Cardiac fibroblast (primary cell): ENCODE data around the gene RAP1GDS1.

Source experiments
- DNase-seq, 2 donors: peaks; one replicate each; pipeline versions ENCODE4 v3.0.0 to v3.0.0-alpha.2; 2010; ENCODE audit warnings: low read depth in 2 of 2
- H3K4me3 ChIP-seq, 2 donors: replicated peaks in 1 of 2; 1 replicate in 1 of 2; 2 replicates in 1 of 2; pipeline ENCODE4 v1.5.1; 2011; ENCODE audit warnings: low read depth in 2 of 2, low read length in 2 of 2, mild to moderate bottlenecking in 2 of 2, moderate library complexity in 1 of 2
- CTCF ChIP-seq: IDR thresholded peaks from one replicate; pipeline ENCODE4 v1.5.1; 2011; ENCODE audit warnings: low read depth, mild to moderate bottlenecking, low read length, inconsistent platforms

The RAP1GDS1 gene

GRCh38 chr4:98261405-98262291 is 464 bp downstream of the RAP1GDS1 start:
- peak; percentile 74 to 75 for DNase-seq
- no peak for TF ChIP-seq CTCF
- peak overlapping the region; percentile 82 for H3K4me3 ChIP-seq

GRCh38 chr4:98262431-98262830 is 1.2 kb downstream of the RAP1GDS1 start:
- peak overlapping the region; percentile 82 for H3K4me3 ChIP-seq
- peak in 1 of 2 donors; percentile 3 for DNase-seq
- TF ChIP-seq CTCF: no peak

- no peak for TF ChIP-seq CTCF
- DNase-seq: no peak
- no peak overlapping the region for H3K4me3 ChIP-seq
Observed at GRCh38 chr4:98267498-98267897, 6.3 kb downstream of the RAP1GDS1 start.

GRCh38 chr4:98275145-98275544 is 14.0 kb downstream of the RAP1GDS1 start:
- DNase-seq: no peak
- TF ChIP-seq CTCF: no peak
- no peak overlapping the region for H3K4me3 ChIP-seq

GRCh38 chr4:98283219-98284189 is 22.3 kb downstream of the RAP1GDS1 start:
- no peak overlapping the region for H3K4me3 ChIP-seq
- DNase-seq: peak in 1 of 2 donors; percentile 49
- no peak for TF ChIP-seq CTCF

- DNase-seq: no peak
- TF ChIP-seq CTCF: no peak
Observed at GRCh38 chr4:98284640-98285046, 23.5 kb downstream of the RAP1GDS1 start.

More at GRCh38 chr4:98284640-98285046, 23.5 kb downstream of the RAP1GDS1 start:
- H3K4me3 ChIP-seq: no peak overlapping the region
